Stimulated activated CD4-positive, alpha-beta T cell treated with anti-CD3 and anti-CD28 coated beads, Interleukin-4, amount 100 ng/mL, for 1 hour (primary cell): ENCODE results near the gene ATP6V0A4.

Source experiments
- DNase-seq: peaks from one replicate; pipeline ENCODE4 v3.0.0-alpha.2; 2020

ATP6V0A4 gene

GRCh38 chr7:138656952-138657351 lies 141.0 kb downstream of the ATP6V0A4 start:
- no peak for DNase-seq
